Liver (tissue), 9 donors: ENCODE data around the gene ZNF684. TPM values are rescaled to one million over a fixed set of nuclear protein-coding genes. Genes with fewer than 3 reads are reported as not detected.

Experiments
- DNase-seq: peaks from one replicate; pipeline ENCODE4 v3.0.0-alpha.2; 2017; ENCODE audit warnings: low spot score
- H3K27ac ChIP-seq, 2 donors: one replicate each; pipeline ENCODE4 v1.7.0; 2013; ENCODE audit warnings: inconsistent platforms in 2 of 2, low read length in 2 of 2, control low read depth in 1 of 2, low read depth in 1 of 2, mild to moderate bottlenecking in 1 of 2
- H3K27me3 ChIP-seq, 4 donors: one replicate each; pipeline versions ENCODE4 v1.6.1 to v1.7.0; 2013; ENCODE audit warnings: low read length in 3 of 4, inconsistent platforms in 1 of 4, mild to moderate bottlenecking in 1 of 4, moderate library complexity in 1 of 4; ENCODE audit not compliant: control insufficient read depth in 4 of 4, insufficient read depth in 4 of 4
- H3K36me3 ChIP-seq, 4 donors: one replicate each; pipeline versions ENCODE4 v1.6.1 to v1.7.0; 2013; ENCODE audit warnings: low read length in 3 of 4, mild to moderate bottlenecking in 3 of 4, low read depth in 1 of 4, moderate library complexity in 1 of 4; ENCODE audit not compliant: control insufficient read depth in 4 of 4, insufficient read depth in 3 of 4
- H3K4me1 ChIP-seq, 4 donors: one replicate each; pipeline versions ENCODE4 v1.6.1 to v1.7.0; 2013; ENCODE audit warnings: low read length in 3 of 4, mild to moderate bottlenecking in 3 of 4, moderate library complexity in 1 of 4; ENCODE audit not compliant: control insufficient read depth in 4 of 4, insufficient read depth in 4 of 4
- H3K4me3 ChIP-seq, 3 donors: one replicate each; pipeline versions ENCODE4 v1.6.1 to v1.7.0; 2013; ENCODE audit warnings: low read length in 3 of 3, control low read depth in 1 of 3, low read depth in 1 of 3, mild to moderate bottlenecking in 1 of 3
- H3K9ac ChIP-seq, 2 donors: one replicate each; pipeline ENCODE4 v1.7.0; 2013; ENCODE audit warnings: low read length in 2 of 2, mild to moderate bottlenecking in 2 of 2, moderate library complexity in 2 of 2, control low read depth in 1 of 2, low read depth in 1 of 2
- H3K9me3 ChIP-seq, 4 donors: one replicate each; pipeline versions ENCODE4 v1.6.1 to v1.7.0; 2013; ENCODE audit warnings: low read length in 3 of 4; ENCODE audit not compliant: control insufficient read depth in 4 of 4
- EGR1 ChIP-seq, 2 donors: IDR thresholded peaks; 2 replicates each; pipeline ENCODE4 v1.6.1; 2016 to 2018; ENCODE audit warnings: antibody characterized with exemption in 2 of 2, low read depth in 2 of 2
- FOXA1 ChIP-seq: IDR thresholded peaks from 2 replicates; pipeline ENCODE4 v1.6.1; 2016; ENCODE audit warnings: antibody characterized with exemption
- FOXA2 ChIP-seq: IDR thresholded peaks from 2 replicates; pipeline ENCODE4 v1.6.1; 2016; ENCODE audit warnings: antibody characterized with exemption
- GABPA ChIP-seq, 2 donors: IDR thresholded peaks in 1 of 2; conservative IDR thresholded peaks in 1 of 2; 2 replicates each; pipeline ENCODE4 v1.6.1; 2016; ENCODE audit warnings: antibody characterized with exemption in 2 of 2, mild to moderate bottlenecking in 1 of 2, moderate library complexity in 1 of 2
- HNF4A ChIP-seq, 2 donors: conservative IDR thresholded peaks; 2 replicates each; pipeline ENCODE4 v1.6.1; 2016; ENCODE audit warnings: antibody characterized with exemption in 2 of 2, mild to moderate bottlenecking in 2 of 2
- HNF4G ChIP-seq: IDR thresholded peaks from 2 replicates; pipeline ENCODE4 v1.6.1; 2016; ENCODE audit warnings: antibody characterized with exemption
- JUND ChIP-seq, 2 donors: IDR thresholded peaks; 2 replicates each; pipeline ENCODE4 v1.6.1; 2016; ENCODE audit warnings: antibody characterized with exemption in 2 of 2
- NR2F2 ChIP-seq: IDR thresholded peaks from 2 replicates; pipeline ENCODE4 v1.6.1; 2016; ENCODE audit warnings: antibody characterized with exemption
- RAD21 ChIP-seq, 2 donors: IDR thresholded peaks; 2 replicates each; pipeline ENCODE4 v1.6.1; 2016; ENCODE audit warnings: antibody characterized with exemption in 2 of 2, mild to moderate bottlenecking in 2 of 2
- RXRA ChIP-seq, 2 donors: IDR thresholded peaks; 2 replicates each; pipeline ENCODE4 v1.6.1; 2017 to 2018; ENCODE audit warnings: antibody characterized with exemption in 2 of 2, mild to moderate bottlenecking in 1 of 2
- SP1 ChIP-seq: IDR thresholded peaks from 2 replicates; pipeline ENCODE4 v1.6.1; 2018; ENCODE audit warnings: antibody characterized with exemption, mild to moderate bottlenecking
- TAF1 ChIP-seq: conservative IDR thresholded peaks from 2 replicates; pipeline ENCODE4 v1.6.1; 2016; ENCODE audit warnings: antibody characterized with exemption, mild to moderate bottlenecking
- YY1 ChIP-seq: IDR thresholded peaks from 2 replicates; pipeline ENCODE4 v1.6.1; 2016; ENCODE audit warnings: antibody characterized with exemption, mild to moderate bottlenecking
- WGBS: extraction: QIAGEN DNeasy Blood & Tissue Kit; methylation state at CpG from one replicate; pipeline ENCODE4 v1.1.7; 2013; 5-methylcytosine and 5-hydroxymethylcytosine counted together
- polyA plus RNA-seq, 2 donors: library from polyadenylated mRNA; stranded (reverse) in 1 of 2; unstranded in 1 of 2; fragments of 200-250 nt in 1 of 2; fragments of >200 nt in 1 of 2; fragmentation: Nextera tagmentation in 1 of 2; extraction: Ambion mirVana in 1 of 2; gene quantifications; one replicate each; pipeline versions ENCODE4 v1.2.1 to v1.2.3, GENCODE V29; 2013 to 2015
- total RNA-seq, 2 donors: library from RNA; depleted of rRNA; stranded (reverse); fragments of >200 nt; gene quantifications; one replicate each; pipeline ENCODE4 v1.2.3, GENCODE V29; 2014
- TF ChIP-seq, protein P1 (sequence below): IDR thresholded peaks from 2 replicates; pipeline ENCODE4 v1.6.1; 2016; ENCODE audit warnings: antibody characterized with exemption
- TF ChIP-seq, protein P2 (sequence below): IDR thresholded peaks from 2 replicates; pipeline ENCODE4 v1.6.1; 2016; ENCODE audit warnings: antibody characterized with exemption, mild to moderate bottlenecking
- TF ChIP-seq, protein P3 (sequence below): fragments of 150-350 bp; IDR thresholded peaks from 2 replicates; pipeline ENCODE4 v1.5.1; 2017; ENCODE audit warnings: improper control_type of control experiment, low read depth, low read length; ENCODE audit not compliant: missing input control
- TF ChIP-seq, protein P4 (sequence below): IDR thresholded peaks from 2 replicates; pipeline ENCODE4 v1.6.1; 2016; ENCODE audit warnings: antibody characterized with exemption
- TF ChIP-seq, protein P5 (sequence below): IDR thresholded peaks from 2 replicates; pipeline ENCODE4 v1.6.1; 2016; ENCODE audit warnings: antibody characterized with exemption
- donor health status: healthy.
- donor health status: healthy.
- donor health status: healthy.
- donor health status: healthy.
- donor health status: healthy.

The ZNF684 gene
- total and polyA plus RNA-seq, 4 donors, result 7.6 to 17.1 (median 10.2) TPM

DNA sequence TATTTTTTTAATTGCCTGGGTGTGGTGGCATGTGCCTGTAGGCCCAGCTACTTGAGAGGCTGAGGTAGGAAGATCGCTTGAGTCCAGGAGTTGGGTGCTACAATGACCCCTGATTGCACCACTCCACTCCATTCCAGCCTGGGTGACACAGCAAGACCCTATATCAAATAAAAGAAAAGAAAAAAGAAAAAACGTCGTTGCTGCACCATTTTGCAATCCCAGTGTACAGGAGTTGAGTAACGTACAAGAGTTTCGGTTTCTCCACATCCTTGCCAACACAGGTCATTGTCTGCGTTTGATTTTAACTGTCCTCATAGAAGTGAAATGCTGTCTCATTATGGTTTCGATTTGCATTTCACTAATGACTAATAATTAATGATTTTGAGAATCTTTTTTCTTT, 7.9 kb downstream of the ZNF684 start:
- WGBS, result 30% methylated on average over 7 of the region's 7 CpGs
- no peak overlapping the region for H3K4me3 ChIP-seq

More for the DNA sequence above, 7.9 kb downstream of the ZNF684 start:
- Histone ChIP-seq H3K4me1 (peaks cover 3 to 7% (median 4%) of the 10 kb centered on the region in 4 donors), H3K9ac (no peak overlapping the region), H3K36me3 (peaks cover 8 to 36% (median 33%) of the 10 kb centered on the region in 4 donors), H3K27me3 (no peaks in the 10 kb centered on the region), H3K27ac (peak overlapping the region; percentile 26 to 55), H3K9me3 (peaks cover 0 to 3% (median under 1%) of the 10 kb centered on the region in 4 donors)
- TF ChIP-seq, protein P1, sequence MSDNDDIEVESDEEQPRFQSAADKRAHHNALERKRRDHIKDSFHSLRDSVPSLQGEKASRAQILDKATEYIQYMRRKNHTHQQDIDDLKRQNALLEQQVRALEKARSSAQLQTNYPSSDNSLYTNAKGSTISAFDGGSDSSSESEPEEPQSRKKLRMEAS, result peak; percentile 68
- TF ChIP-seq NR2F2 (no peak), SP1 (peak; percentile 33), GABPA (IDR thresholded peaks at IDR 0.05 in 1 of 2, conservative IDR thresholded peaks at IDR 0.05 in 1 of 2) (peak in 1 of 2 donors; percentile 61), RAD21 (IDR thresholded peaks at IDR 0.05) (no peak), YY1 (peak; percentile 79), FOXA1 (peak; percentile 16), EGR1 (IDR thresholded peaks at IDR 0.05; ENCODE audit: low read depth in 2 of 2) (peak in 1 of 2 donors; percentile 37), HNF4A (conservative IDR thresholded peaks at IDR 0.05) (peak; percentile 46 to 72), RXRA (IDR thresholded peaks at IDR 0.05) (peak; percentile 56 to 86), FOXA2 (peak; percentile 55), JUND (IDR thresholded peaks at IDR 0.05) (peak in 1 of 2 donors; percentile 55), TAF1 (no peak), HNF4G (no peak)
- TF ChIP-seq, protein P2, sequence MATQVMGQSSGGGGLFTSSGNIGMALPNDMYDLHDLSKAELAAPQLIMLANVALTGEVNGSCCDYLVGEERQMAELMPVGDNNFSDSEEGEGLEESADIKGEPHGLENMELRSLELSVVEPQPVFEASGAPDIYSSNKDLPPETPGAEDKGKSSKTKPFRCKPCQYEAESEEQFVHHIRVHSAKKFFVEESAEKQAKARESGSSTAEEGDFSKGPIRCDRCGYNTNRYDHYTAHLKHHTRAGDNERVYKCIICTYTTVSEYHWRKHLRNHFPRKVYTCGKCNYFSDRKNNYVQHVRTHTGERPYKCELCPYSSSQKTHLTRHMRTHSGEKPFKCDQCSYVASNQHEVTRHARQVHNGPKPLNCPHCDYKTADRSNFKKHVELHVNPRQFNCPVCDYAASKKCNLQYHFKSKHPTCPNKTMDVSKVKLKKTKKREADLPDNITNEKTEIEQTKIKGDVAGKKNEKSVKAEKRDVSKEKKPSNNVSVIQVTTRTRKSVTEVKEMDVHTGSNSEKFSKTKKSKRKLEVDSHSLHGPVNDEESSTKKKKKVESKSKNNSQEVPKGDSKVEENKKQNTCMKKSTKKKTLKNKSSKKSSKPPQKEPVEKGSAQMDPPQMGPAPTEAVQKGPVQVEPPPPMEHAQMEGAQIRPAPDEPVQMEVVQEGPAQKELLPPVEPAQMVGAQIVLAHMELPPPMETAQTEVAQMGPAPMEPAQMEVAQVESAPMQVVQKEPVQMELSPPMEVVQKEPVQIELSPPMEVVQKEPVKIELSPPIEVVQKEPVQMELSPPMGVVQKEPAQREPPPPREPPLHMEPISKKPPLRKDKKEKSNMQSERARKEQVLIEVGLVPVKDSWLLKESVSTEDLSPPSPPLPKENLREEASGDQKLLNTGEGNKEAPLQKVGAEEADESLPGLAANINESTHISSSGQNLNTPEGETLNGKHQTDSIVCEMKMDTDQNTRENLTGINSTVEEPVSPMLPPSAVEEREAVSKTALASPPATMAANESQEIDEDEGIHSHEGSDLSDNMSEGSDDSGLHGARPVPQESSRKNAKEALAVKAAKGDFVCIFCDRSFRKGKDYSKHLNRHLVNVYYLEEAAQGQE, result peak; percentile 46
- TF ChIP-seq, protein P3, sequence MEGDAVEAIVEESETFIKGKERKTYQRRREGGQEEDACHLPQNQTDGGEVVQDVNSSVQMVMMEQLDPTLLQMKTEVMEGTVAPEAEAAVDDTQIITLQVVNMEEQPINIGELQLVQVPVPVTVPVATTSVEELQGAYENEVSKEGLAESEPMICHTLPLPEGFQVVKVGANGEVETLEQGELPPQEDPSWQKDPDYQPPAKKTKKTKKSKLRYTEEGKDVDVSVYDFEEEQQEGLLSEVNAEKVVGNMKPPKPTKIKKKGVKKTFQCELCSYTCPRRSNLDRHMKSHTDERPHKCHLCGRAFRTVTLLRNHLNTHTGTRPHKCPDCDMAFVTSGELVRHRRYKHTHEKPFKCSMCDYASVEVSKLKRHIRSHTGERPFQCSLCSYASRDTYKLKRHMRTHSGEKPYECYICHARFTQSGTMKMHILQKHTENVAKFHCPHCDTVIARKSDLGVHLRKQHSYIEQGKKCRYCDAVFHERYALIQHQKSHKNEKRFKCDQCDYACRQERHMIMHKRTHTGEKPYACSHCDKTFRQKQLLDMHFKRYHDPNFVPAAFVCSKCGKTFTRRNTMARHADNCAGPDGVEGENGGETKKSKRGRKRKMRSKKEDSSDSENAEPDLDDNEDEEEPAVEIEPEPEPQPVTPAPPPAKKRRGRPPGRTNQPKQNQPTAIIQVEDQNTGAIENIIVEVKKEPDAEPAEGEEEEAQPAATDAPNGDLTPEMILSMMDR, result no peak
- TF ChIP-seq, protein P4, sequence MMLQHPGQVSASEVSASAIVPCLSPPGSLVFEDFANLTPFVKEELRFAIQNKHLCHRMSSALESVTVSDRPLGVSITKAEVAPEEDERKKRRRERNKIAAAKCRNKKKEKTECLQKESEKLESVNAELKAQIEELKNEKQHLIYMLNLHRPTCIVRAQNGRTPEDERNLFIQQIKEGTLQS, result no peak
- TF ChIP-seq, protein P5, sequence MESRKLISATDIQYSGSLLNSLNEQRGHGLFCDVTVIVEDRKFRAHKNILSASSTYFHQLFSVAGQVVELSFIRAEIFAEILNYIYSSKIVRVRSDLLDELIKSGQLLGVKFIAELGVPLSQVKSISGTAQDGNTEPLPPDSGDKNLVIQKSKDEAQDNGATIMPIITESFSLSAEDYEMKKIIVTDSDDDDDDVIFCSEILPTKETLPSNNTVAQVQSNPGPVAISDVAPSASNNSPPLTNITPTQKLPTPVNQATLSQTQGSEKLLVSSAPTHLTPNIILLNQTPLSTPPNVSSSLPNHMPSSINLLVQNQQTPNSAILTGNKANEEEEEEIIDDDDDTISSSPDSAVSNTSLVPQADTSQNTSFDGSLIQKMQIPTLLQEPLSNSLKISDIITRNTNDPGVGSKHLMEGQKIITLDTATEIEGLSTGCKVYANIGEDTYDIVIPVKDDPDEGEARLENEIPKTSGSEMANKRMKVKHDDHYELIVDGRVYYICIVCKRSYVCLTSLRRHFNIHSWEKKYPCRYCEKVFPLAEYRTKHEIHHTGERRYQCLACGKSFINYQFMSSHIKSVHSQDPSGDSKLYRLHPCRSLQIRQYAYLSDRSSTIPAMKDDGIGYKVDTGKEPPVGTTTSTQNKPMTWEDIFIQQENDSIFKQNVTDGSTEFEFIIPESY, result peak; percentile 59
- no peak for DNase-seq
